HepG2 (cell line): ENCODE results near the gene CPLX3. TPM values are rescaled to one million over a fixed set of nuclear protein-coding genes. Genes with fewer than 3 reads are reported as not detected.

ENCODE experiments used
- CSRNP1 ChIP-seq: sonication (generic); formaldehyde crosslinking; IDR thresholded peaks from 2 replicates; pipeline ENCODE4 v1.8.1; 2023; ENCODE audit warnings: mild to moderate bottlenecking, missing genetic modification reagents
- HMGXB3 ChIP-seq: sonication (generic); formaldehyde crosslinking; IDR thresholded peaks from 2 replicates; pipeline ENCODE4 v1.4.0; 2020; ENCODE audit warnings: missing genetic modification reagents, borderline replicate concordance
- MLLT10 ChIP-seq: sonication (generic); formaldehyde crosslinking; IDR thresholded peaks from 2 replicates; pipeline ENCODE4 v1.4.0; 2020; ENCODE audit warnings: missing genetic modification reagents
- NRL ChIP-seq: sonication (generic); formaldehyde crosslinking; IDR thresholded peaks from 2 replicates; pipeline ENCODE4 v1.5.0; 2020; ENCODE audit warnings: missing genetic modification reagents, mild to moderate bottlenecking, moderate library complexity, borderline replicate concordance
- POLR2A ChIP-seq, 2 experiments: IDR thresholded peaks; 2 replicates each; pipeline ENCODE4 v1.6.1; 2011; ENCODE audit warnings: low read depth in 2 of 2, low read length in 2 of 2, mild to moderate bottlenecking in 1 of 2, moderate library complexity in 1 of 2; ENCODE audit not compliant: insufficient read depth in 1 of 2
- RFX1 ChIP-seq: fragments of 450-650 bp; IDR thresholded peaks from 2 replicates; pipeline ENCODE4 v1.6.1; 2017
- RNF2 ChIP-seq: fragments of 450-650 bp; conservative IDR thresholded peaks from 2 replicates; pipeline ENCODE4 v1.6.1; 2016; ENCODE audit warnings: low read depth
- SRY ChIP-seq: sonication (generic); formaldehyde crosslinking; IDR thresholded peaks from 2 replicates; pipeline ENCODE4 v1.8.0; 2022; ENCODE audit warnings: mild to moderate bottlenecking, missing genetic modification reagents
- STAG1 ChIP-seq: sonication (generic); formaldehyde crosslinking; IDR thresholded peaks from 2 replicates; pipeline ENCODE4 v1.4.0; 2020; ENCODE audit warnings: missing genetic modification reagents
- TEAD3 ChIP-seq: optimal IDR thresholded peaks from 2 replicates; pipeline ENCODE3; 2016; ENCODE audit warnings: borderline replicate concordance
- ZBTB7A ChIP-seq: sonication (generic); formaldehyde crosslinking; IDR thresholded peaks from 2 replicates; pipeline ENCODE4 v1.8.0; 2022; ENCODE audit warnings: mild to moderate bottlenecking, missing genetic modification reagents
- ZFP91 ChIP-seq: sonication (generic); formaldehyde crosslinking; IDR thresholded peaks from 2 replicates; pipeline ENCODE4 v1.9.0; 2022; ENCODE audit warnings: missing genetic modification reagents, mild to moderate bottlenecking, borderline replicate concordance
- ZNF281 ChIP-seq: sonication (generic); formaldehyde crosslinking; IDR thresholded peaks from 2 replicates; pipeline ENCODE4 v1.4.0; 2020; ENCODE audit warnings: missing genetic modification reagents, borderline replicate concordance
- ZNF619 ChIP-seq: sonication (generic); formaldehyde crosslinking; IDR thresholded peaks from 2 replicates; pipeline ENCODE4 v1.4.0; 2020; ENCODE audit warnings: mild to moderate bottlenecking, missing genetic modification reagents
- ZNF768 ChIP-seq: sonication (generic); formaldehyde crosslinking; IDR thresholded peaks from 2 replicates; pipeline ENCODE4 v1.4.0; 2020; ENCODE audit warnings: missing genetic modification reagents
- polyA plus RNA-seq, 8 experiments: library from polyadenylated mRNA; depleted of rRNA in 3 of 8; stranded (reverse) in 7 of 8; unstranded in 1 of 8; fragments of >200 nt; fragmentation: Illumina TruSeq in 4 of 8; extraction: Trizol in 4 of 8; gene quantifications; 2 replicates each; pipeline versions ENCODE4 v1.2.1 to v1.2.3, GENCODE V29; 2011 to 2016; ENCODE audit warnings: low read depth in 4 of 8, missing spikeins in 1 of 8, mixed read lengths in 1 of 8; ENCODE audit not compliant: insufficient read depth in 1 of 8
- total RNA-seq, 5 experiments: library from RNA; depleted of rRNA; stranded (reverse); fragments of >200 nt; fragmentation: Illumina TruSeq; extraction: Trizol; gene quantifications; 2 replicates each; pipeline ENCODE4 v1.2.3, GENCODE V29; 2016; ENCODE audit warnings: low read depth in 1 of 5
- TF ChIP-seq, protein P1 (sequence below): IDR thresholded peaks from 2 replicates; pipeline ENCODE4 v1.6.1; 2016; ENCODE audit warnings: mild to moderate bottlenecking
- TF ChIP-seq, protein P2 (sequence below): IDR thresholded peaks from 2 replicates; pipeline ENCODE4 v1.6.1; 2016

CPLX3 gene
- total and polyA plus RNA-seq, 2 of the 13 experiments (the other 11 are each of a cell fraction or from before 2014, with no cell fraction given) = not detected

- TF ChIP-seq HMGXB3 (CRISPR knock-in tag) = peak; percentile 59; the same call in 1 of the 2 replicates
- TF ChIP-seq NRL (CRISPR knock-in tag) = no peak
- TF ChIP-seq ZNF281 = peak; percentile 87; the same call in 1 of the 2 replicates
- TF ChIP-seq, protein P1, sequence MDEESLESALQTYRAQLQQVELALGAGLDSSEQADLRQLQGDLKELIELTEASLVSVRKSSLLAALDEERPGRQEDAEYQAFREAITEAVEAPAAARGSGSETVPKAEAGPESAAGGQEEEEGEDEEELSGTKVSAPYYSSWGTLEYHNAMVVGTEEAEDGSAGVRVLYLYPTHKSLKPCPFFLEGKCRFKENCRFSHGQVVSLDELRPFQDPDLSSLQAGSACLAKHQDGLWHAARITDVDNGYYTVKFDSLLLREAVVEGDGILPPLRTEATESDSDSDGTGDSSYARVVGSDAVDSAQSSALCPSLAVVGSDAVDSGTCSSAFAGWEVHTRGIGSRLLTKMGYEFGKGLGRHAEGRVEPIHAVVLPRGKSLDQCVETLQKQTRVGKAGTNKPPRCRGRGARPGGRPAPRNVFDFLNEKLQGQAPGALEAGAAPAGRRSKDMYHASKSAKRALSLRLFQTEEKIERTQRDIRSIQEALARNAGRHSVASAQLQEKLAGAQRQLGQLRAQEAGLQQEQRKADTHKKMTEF (CRISPR knock-in tag) = peak; percentile 44; the same call in 1 of the 2 replicates
- peak; percentile 20 for TF ChIP-seq TEAD3 (CRISPR knock-in tag)
- no peak for TF ChIP-seq MLLT10 (CRISPR knock-in tag)
- 0 out of 2 replicates have a peak, but pooled peaks have one; percentile 51 for TF ChIP-seq ZNF619 (CRISPR knock-in tag)
- 0 out of 2 replicates have a peak, but pooled peaks have one; percentile 36 for TF ChIP-seq SRY
- no peak for TF ChIP-seq RFX1
- no peak for TF ChIP-seq RNF2
- TF ChIP-seq CSRNP1 (CRISPR knock-in tag) = no peak
- TF ChIP-seq, protein P2, sequence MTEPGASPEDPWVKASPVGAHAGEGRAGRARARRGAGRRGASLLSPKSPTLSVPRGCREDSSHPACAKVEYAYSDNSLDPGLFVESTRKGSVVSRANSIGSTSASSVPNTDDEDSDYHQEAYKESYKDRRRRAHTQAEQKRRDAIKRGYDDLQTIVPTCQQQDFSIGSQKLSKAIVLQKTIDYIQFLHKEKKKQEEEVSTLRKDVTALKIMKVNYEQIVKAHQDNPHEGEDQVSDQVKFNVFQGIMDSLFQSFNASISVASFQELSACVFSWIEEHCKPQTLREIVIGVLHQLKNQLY (CRISPR knock-in tag) = no peak
- TF ChIP-seq ZBTB7A (CRISPR knock-in tag) = no peak; the same call in 1 of the 2 replicates
- TF ChIP-seq ZNF768 (CRISPR knock-in tag) = peak; percentile 40; the same call in 1 of the 2 replicates
- TF ChIP-seq STAG1 = peak; percentile 86
- TF ChIP-seq POLR2A (IDR thresholded peaks at IDR 0.05; ENCODE audit: insufficient read depth in 1 of 2, low read depth in 2 of 2, low read length in 2 of 2) = no peak; a peak in 1 of 4 replicates
- peak; percentile 43; the same call in 1 of the 2 replicates for TF ChIP-seq ZFP91
These were observed 26.4 kb upstream of the CPLX3 start (continued) for GRCh38 chr15:74799856-74800558.
